Tongue (tissue), 2 donors: ENCODE measurements around the gene DDX1. TPM values are rescaled to one million over a fixed set of nuclear protein-coding genes. Genes with fewer than 3 reads are reported as not detected.
"Not testable (repeated sequence)": the region's sequence is repeated elsewhere in the genome, so short reads cannot be mapped to it uniquely, and the experiment has no call there.

Experiments
- DNase-seq: peaks from one replicate; pipeline ENCODE4 v3.0.0-alpha.2; 2015
- total RNA-seq: library from RNA; depleted of rRNA; stranded (reverse); fragments of >200 nt; gene quantifications from one replicate; pipeline ENCODE4 v1.2.3, GENCODE V29; 2014

Gene DDX1
- total RNA-seq, 1 donor from 2014 or later: 106 TPM

- no peak for DNase-seq
Measured at GRCh38 chr2:15616850-15617777, 25.4 kb downstream of the DDX1 start.

GRCh38 chr2:15617778-15618448 lies 26.2 kb downstream of the DDX1 start:
- no peak for DNase-seq

- no peak for DNase-seq
Measured at GRCh38 chr2:15618449-15618855, 26.8 kb downstream of the DDX1 start.

- DNase-seq: no peak
Measured at GRCh38 chr2:15619076-15619475, 27.4 kb downstream of the DDX1 start.

- no peak for DNase-seq
Measured at GRCh38 chr2:15619510-15619909, 27.8 kb downstream of the DDX1 start.

GRCh38 chr2:15619938-15620337 lies 28.3 kb downstream of the DDX1 start:
- DNase-seq: no peak

- DNase-seq: no peak
Measured at GRCh38 chr2:15620340-15620739, 28.7 kb downstream of the DDX1 start.

- no peak for DNase-seq
Measured at GRCh38 chr2:15620857-15621471, 29.3 kb downstream of the DDX1 start.

GRCh38 chr2:15621472-15621870 lies 29.8 kb downstream of the DDX1 start:
- DNase-seq: not testable (repeated sequence)

- no peak for DNase-seq
Measured at GRCh38 chr2:15622214-15622613, 30.5 kb downstream of the DDX1 start.

GRCh38 chr2:15622614-15623480 lies 31.2 kb downstream of the DDX1 start:
- no peak for DNase-seq

GRCh38 chr2:15623481-15623796 lies 31.8 kb downstream of the DDX1 start:
- no peak for DNase-seq

- no peak for DNase-seq
Measured at GRCh38 chr2:15623898-15624541, 32.4 kb downstream of the DDX1 start.

- DNase-seq: no peak
Measured at GRCh38 chr2:15624903-15625302, 33.2 kb downstream of the DDX1 start.

GRCh38 chr2:15625344-15626036 lies 33.8 kb downstream of the DDX1 start:
- no peak for DNase-seq

- DNase-seq: no peak
Measured at GRCh38 chr2:15626126-15626525, 34.5 kb downstream of the DDX1 start.

GRCh38 chr2:15626967-15627366 lies 35.3 kb downstream of the DDX1 start:
- no peak for DNase-seq

GRCh38 chr2:15627817-15628684 lies 36.4 kb downstream of the DDX1 start:
- DNase-seq: no peak

GRCh38 chr2:15628899-15629855 lies 37.5 kb downstream of the DDX1 start:
- no peak for DNase-seq
